ENCODE measurements around the gene FBXW4.
"Not testable (repeated sequence)": the region's sequence is repeated elsewhere in the genome, so short reads cannot be mapped to it uniquely, and the experiment has no call there.

Gene FBXW4

GRCh38 chr10:101601541-101601940, 93.4 kb downstream of the FBXW4 start:
- H3K4me3 ChIP-seq (ENCODE audit: low read depth, low read length): no peak overlapping the region
- DNase-seq (ENCODE audit: low read depth): no peak

GRCh38 chr10:101597091-101597900, 97.7 kb downstream of the FBXW4 start:
- H3K4me3 ChIP-seq (ENCODE audit: low read depth, low read length): no peak overlapping the region
- no peak for DNase-seq (ENCODE audit: low read depth)

GRCh38 chr10:101595591-101596433, 99.2 kb downstream of the FBXW4 start:
- no peak overlapping the region for H3K4me3 ChIP-seq (ENCODE audit: low read depth, low read length)
- DNase-seq (ENCODE audit: low read depth): peak; percentile 41

GRCh38 chr10:101593331-101593730, 101.6 kb downstream of the FBXW4 start:
- not testable (repeated sequence) for H3K4me3 ChIP-seq (ENCODE audit: low read depth, low read length); DNase-seq (ENCODE audit: low read depth)

GRCh38 chr10:101588879-101589278, 106.1 kb downstream of the FBXW4 start:
- no peak for DNase-seq (ENCODE audit: low read depth)
- H3K4me3 ChIP-seq (ENCODE audit: low read depth, low read length): peak overlapping the region; percentile 88

- H3K4me3 ChIP-seq (ENCODE audit: low read depth, low read length): peak within 1 kb of the TSS; percentile 88
Measured at GRCh38 chr10:101587725-101588653, 107.0 kb downstream of the FBXW4 start, which contains the start of the genes DPCD and POLL. Gene DPCD, plus strand, starts transcription at chr10:101588321. Its CDS starts 16 bp downstream, at chr10:101588337. Gene POLL, minus strand, starts transcription at chr10:101588257. Its CDS starts 897 bp downstream, at chr10:101587360.

GRCh38 chr10:101585841-101586240, 109.1 kb downstream of the FBXW4 start:
- DNase-seq (ENCODE audit: low read depth): no peak
- no peak overlapping the region for H3K4me3 ChIP-seq (ENCODE audit: low read depth, low read length)

More at GRCh38 chr10:101587725-101588653, 107.0 kb downstream of the FBXW4 start, which contains the start of the genes DPCD and POLL:
- DNase-seq (ENCODE audit: low read depth): peak; percentile 76

- no peak overlapping the region for H3K4me3 ChIP-seq (ENCODE audit: low read depth, low read length)
- DNase-seq (ENCODE audit: low read depth): no peak
Measured at GRCh38 chr10:101580486-101581399, 114.2 kb downstream of the FBXW4 start.

- H3K4me3 ChIP-seq (ENCODE audit: low read depth, low read length): no peak overlapping the region
- no peak for DNase-seq (ENCODE audit: low read depth)
Measured at GRCh38 chr10:101579516-101579870, 115.5 kb downstream of the FBXW4 start.

- no peak overlapping the region for H3K4me3 ChIP-seq (ENCODE audit: low read depth, low read length)
- DNase-seq (ENCODE audit: low read depth): no peak
Measured at GRCh38 chr10:101578803-101579515, 116.0 kb downstream of the FBXW4 start.

GRCh38 chr10:101578192-101578591, 116.8 kb downstream of the FBXW4 start:
- H3K4me3 ChIP-seq (ENCODE audit: low read depth, low read length): no peak overlapping the region
- no peak for DNase-seq (ENCODE audit: low read depth)

GRCh38 chr10:101577121-101577871, 117.7 kb downstream of the FBXW4 start:
- DNase-seq (ENCODE audit: low read depth): no peak
- H3K4me3 ChIP-seq (ENCODE audit: low read depth, low read length): no peak overlapping the region

GRCh38 chr10:101576211-101576863, 118.6 kb downstream of the FBXW4 start:
- DNase-seq (ENCODE audit: low read depth): no peak
- no peak overlapping the region for H3K4me3 ChIP-seq (ENCODE audit: low read depth, low read length)

- no peak overlapping the region for H3K4me3 ChIP-seq (ENCODE audit: low read depth, low read length)
- no peak for DNase-seq (ENCODE audit: low read depth)
Measured at GRCh38 chr10:101575580-101576210, 119.3 kb downstream of the FBXW4 start.

GRCh38 chr10:101575091-101575490, 119.9 kb downstream of the FBXW4 start:
- DNase-seq (ENCODE audit: low read depth): no peak

More at GRCh38 chr10:101575091-101575490, 119.9 kb downstream of the FBXW4 start:
- H3K4me3 ChIP-seq (ENCODE audit: low read depth, low read length): no peak overlapping the region
